ENCODE results near the gene CNST. TPM values are rescaled to one million over a fixed set of nuclear protein-coding genes. Genes with fewer than 3 reads are reported as not detected.
"Not testable (repeated sequence)": the region's sequence is repeated elsewhere in the genome, so short reads cannot be mapped to it uniquely, and the experiment has no call there.

The CNST gene
- total RNA-seq, 4 donors from 2014 or later, result 21.2 to 31.2 (median 28.4) TPM

DNA sequence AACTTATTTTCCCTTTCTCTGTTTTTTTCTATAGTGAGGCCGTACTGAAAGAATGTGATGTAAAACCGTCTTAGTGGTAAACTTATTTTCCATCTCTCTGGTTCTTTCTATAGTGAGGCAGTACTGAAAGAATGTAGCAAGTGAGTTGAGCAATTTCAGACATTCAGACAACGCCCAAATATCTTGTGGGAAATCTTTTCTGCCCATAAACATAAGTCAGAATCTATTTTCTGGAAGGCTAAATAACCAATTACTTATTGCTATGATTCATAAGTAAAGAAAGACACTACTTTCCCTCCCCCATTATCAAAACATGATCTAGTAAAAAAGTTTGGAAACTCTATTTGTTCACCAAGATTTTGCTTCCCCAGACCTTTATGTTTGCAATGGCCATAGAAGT is 139.1 kb downstream of the CNST start:
- DNase-seq (ENCODE audit: low spot score in 2 of 2), result no peak
- 26 to 28% methylated on average over 3 of the region's 3 CpGs for WGBS, 2 donors
- no peak overlapping the region for H3K4me3 ChIP-seq (ENCODE audit: low read depth, poor library complexity, severe bottlenecking)
- intact Hi-C loops (cut with DNase I; ENCODE audit: low total_unique reads), result no loop called here
- TF ChIP-seq, protein P1, sequence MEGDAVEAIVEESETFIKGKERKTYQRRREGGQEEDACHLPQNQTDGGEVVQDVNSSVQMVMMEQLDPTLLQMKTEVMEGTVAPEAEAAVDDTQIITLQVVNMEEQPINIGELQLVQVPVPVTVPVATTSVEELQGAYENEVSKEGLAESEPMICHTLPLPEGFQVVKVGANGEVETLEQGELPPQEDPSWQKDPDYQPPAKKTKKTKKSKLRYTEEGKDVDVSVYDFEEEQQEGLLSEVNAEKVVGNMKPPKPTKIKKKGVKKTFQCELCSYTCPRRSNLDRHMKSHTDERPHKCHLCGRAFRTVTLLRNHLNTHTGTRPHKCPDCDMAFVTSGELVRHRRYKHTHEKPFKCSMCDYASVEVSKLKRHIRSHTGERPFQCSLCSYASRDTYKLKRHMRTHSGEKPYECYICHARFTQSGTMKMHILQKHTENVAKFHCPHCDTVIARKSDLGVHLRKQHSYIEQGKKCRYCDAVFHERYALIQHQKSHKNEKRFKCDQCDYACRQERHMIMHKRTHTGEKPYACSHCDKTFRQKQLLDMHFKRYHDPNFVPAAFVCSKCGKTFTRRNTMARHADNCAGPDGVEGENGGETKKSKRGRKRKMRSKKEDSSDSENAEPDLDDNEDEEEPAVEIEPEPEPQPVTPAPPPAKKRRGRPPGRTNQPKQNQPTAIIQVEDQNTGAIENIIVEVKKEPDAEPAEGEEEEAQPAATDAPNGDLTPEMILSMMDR (IDR thresholded peaks at IDR 0.05), result no peak
- no peak for TF ChIP-seq POLR2A (IDR thresholded peaks at IDR 0.05)

DNA sequence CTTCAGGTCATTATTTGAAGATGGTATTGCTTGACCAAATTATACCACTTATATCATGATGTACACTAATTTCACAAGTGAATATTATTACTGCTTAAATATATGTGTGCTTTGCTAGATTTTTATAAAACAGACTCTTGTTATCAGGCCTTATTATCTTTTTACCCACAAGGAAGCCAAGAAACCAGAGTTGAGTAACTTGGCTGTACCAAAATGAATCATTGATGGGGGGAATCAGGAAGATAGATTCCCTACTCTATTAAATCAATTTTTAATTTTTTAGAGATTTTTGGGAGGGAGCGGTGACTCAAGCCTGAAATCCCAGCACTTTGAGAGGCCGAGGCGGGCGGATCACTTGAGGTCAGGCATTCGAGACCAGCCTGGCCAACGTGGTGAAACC is 141.9 kb downstream of the CNST start:
- no peak for DNase-seq (ENCODE audit: low spot score in 2 of 2)
- no peak for TF ChIP-seq POLR2A (IDR thresholded peaks at IDR 0.05)
- TF ChIP-seq, protein P1 (IDR thresholded peaks at IDR 0.05), result no peak
- H3K4me3 ChIP-seq (ENCODE audit: low read depth, poor library complexity, severe bottlenecking), result no peak overlapping the region
- intact Hi-C loops (cut with DNase I; ENCODE audit: low total_unique reads), result no loop called here
- 89 to 94% methylated on average over 6 of the region's 6 CpGs for WGBS, 2 donors

DNA sequence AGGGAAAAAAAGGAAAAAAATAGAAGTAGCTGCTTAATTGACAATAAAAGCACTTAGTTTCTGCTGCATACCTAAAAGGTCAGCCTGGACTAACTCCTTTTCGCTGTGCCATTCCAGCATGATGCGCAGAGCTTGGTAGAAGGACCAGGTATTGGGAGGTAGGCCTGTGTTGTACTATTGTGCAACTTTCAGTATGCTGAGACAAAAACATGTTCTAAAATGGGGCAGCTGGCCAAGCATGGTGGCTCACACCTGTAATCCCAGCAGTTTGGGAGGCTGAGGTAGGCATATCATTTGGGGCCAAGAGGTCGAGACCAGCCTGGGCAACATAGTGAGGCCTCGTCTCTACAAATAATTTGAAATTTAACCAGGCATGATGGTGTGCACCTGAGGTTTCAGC is 142.9 kb downstream of the CNST start:
- intact Hi-C loops (cut with DNase I; ENCODE audit: low total_unique reads), result no loop called here
- no peak for TF ChIP-seq POLR2A (IDR thresholded peaks at IDR 0.05)
- TF ChIP-seq, protein P1 (IDR thresholded peaks at IDR 0.05), result no peak
- H3K4me3 ChIP-seq (ENCODE audit: low read depth, poor library complexity, severe bottlenecking), result no peak overlapping the region
- WGBS, 2 donors, result 92 to 94% methylated on average over 4 of the region's 4 CpGs
- no peak for DNase-seq (ENCODE audit: low spot score in 2 of 2)

DNA sequence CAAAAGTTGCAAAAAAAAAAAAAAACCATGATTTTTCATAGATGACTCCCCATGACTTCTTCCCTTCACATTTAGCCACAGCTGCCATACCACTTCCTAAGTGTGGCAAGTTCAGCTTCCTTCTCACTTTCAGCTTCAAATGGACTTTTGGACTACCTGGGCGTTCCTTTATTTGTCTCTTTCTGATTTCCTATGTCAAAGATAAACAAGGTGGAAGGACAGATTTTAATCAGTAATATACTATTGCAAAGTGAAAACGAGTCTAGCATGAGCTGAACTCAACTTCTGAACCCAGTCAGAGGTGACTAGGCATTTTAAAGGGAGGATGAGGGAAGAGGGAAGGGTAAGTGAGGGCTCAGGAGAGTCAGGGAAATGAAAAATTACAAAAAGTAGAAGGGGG is 143.6 kb downstream of the CNST start:
- WGBS, 2 donors, result 50 to 59% methylated on average over 2 of the region's 2 CpGs
- no peak for DNase-seq (ENCODE audit: low spot score in 2 of 2)
- intact Hi-C loops (cut with DNase I; ENCODE audit: low total_unique reads), result no loop called here

DNA sequence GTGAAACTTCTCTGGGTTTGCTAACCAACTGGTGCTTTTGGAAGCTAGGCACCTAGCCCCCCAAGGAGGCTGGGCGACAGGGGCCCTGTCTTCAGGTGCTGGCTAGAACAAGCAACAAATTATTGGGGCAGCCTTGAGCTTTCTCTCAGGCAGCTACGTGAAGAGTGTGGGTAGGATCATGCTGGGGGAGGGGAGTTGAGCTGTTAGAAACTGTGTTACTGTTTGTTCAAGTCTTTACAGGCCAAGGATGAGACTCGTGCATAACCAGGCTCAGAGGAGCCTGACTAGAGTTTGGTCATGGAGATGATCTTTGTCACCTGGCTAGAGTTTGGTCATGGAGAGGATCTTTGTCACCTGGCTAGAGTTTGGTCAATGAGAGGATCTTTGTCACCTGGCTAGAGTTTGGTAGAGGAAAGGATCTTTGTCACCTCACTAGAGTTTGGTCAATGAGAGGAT is 145.3 kb downstream of the CNST start:
- intact Hi-C loops (cut with DNase I; ENCODE audit: low total_unique reads), result no loop called here
- 64 to 69% methylated on average over 3 of the region's 3 CpGs for WGBS, 2 donors
- TF ChIP-seq POLR2A (IDR thresholded peaks at IDR 0.05), result no peak
- TF ChIP-seq, protein P1 (IDR thresholded peaks at IDR 0.05), result no peak
- DNase-seq (ENCODE audit: low spot score in 2 of 2), result no peak
- H3K4me3 ChIP-seq (ENCODE audit: low read depth, poor library complexity, severe bottlenecking), result no peak overlapping the region

More for the DNA sequence above, 143.6 kb downstream of the CNST start:
- H3K4me3 ChIP-seq (ENCODE audit: low read depth, poor library complexity, severe bottlenecking), result no peak overlapping the region
- TF ChIP-seq POLR2A (IDR thresholded peaks at IDR 0.05), result no peak
- TF ChIP-seq, protein P1 (IDR thresholded peaks at IDR 0.05), result no peak

DNA sequence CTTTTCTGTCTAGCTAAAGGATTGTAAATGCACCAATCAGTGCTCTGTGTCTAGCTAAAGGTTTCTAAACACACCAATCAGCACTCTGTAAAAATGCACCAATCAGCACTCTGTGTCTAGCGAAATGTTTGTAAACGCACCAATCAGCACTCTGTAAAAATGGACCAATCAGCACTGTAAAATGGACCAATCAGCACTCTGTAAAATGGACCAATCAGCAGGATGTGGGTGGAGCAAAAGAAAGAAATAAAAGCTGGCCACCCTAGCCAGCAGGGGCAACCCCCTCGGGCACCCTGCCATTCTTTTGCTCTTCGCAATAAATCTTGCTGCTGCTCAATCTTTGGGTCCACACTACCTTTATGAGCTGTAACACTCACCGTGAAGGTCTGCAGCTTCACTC is 146.2 kb downstream of the CNST start:
- 92 to 95% methylated on average over 5 of the region's 5 CpGs for WGBS, 2 donors
- H3K4me3 ChIP-seq (ENCODE audit: low read depth, poor library complexity, severe bottlenecking); intact Hi-C loops (cut with DNase I; ENCODE audit: low total_unique reads); DNase-seq (ENCODE audit: low spot score in 2 of 2): not testable (repeated sequence)

Other genes with a start within 250 kb of the CNST start
- 10 to 100 TPM in 3 of 4 donors, 1 to 10 TPM in 1; 8.4 to 25.7 (median 14.4) TPM for gene SMYD3, start 59.2 kb upstream of the CNST start, total RNA-seq
- 10 to 100 TPM in 2 of 4 donors, 1 to 10 TPM in 2; 6.8 to 10.9 (median 9.3) TPM for gene TFB2M, start 195 bp upstream of the CNST start, total RNA-seq
- gene SCCPDH, start 158.0 kb downstream of the CNST start, total RNA-seq, result 10 to 100 TPM; 13.3 to 23.3 (median 17.0) TPM

Data from lower leg skin (tissue), 4 donors.